B cell (primary cell): ENCODE data around the gene HNRNPU. TPM values are rescaled to one million over a fixed set of nuclear protein-coding genes. Genes with fewer than 3 reads are reported as not detected.

Experiments
- ATAC-seq: fragments of 200-7000 bp; cut with Tn5 transposase; one replicate; pipeline ENCODE4 v1.10.0; 2021; ENCODE audit warnings: low read depth, mild to moderate bottlenecking, moderate number of reproducible peaks, moderate library complexity
- CTCF ChIA-PET: fragments of 350-600 bp; sonication (Branson Sonifier 250); formaldehyde crosslinking; loops from one replicate; lab custom pipeline; 2021; ENCODE audit warnings: antibody characterized with exemption, inconsistent platforms; lab: Charles Lee
- POLR2A ChIA-PET: fragments of 350-600 bp; sonication (Branson Sonifier 250); formaldehyde crosslinking; loops from one replicate; lab custom pipeline; 2021; ENCODE audit warnings: antibody characterized with exemption; lab: Charles Lee
- DNase-seq: peaks from one replicate; pipeline ENCODE4 v3.0.0; 2013
- H2AFZ ChIP-seq: 2 replicates; pipeline ENCODE4 v1.6.1; 2012; ENCODE audit warnings: mild to moderate bottlenecking, low read depth, low read length; ENCODE audit not compliant: insufficient read depth, poor library complexity, severe bottlenecking
- H3K27ac ChIP-seq, 2 donors: 1 replicate in 1 of 2; 2 replicates in 1 of 2; pipeline ENCODE4 v1.5.1; 2012 to 2013; ENCODE audit warnings: low read length in 2 of 2, mild to moderate bottlenecking in 2 of 2, moderate library complexity in 1 of 2
- H3K27me3 ChIP-seq, 4 experiments: fragments of 200-600 bp in 1 of 4; sonication (generic) in 1 of 4; replicated peaks in 1 of 4; 1 replicate in 2 of 4; 2 replicates in 2 of 4; pipeline versions ENCODE4 v1.6.1 to v1.7.0; 2013 to 2016; ENCODE audit warnings: low read length in 3 of 4, mild to moderate bottlenecking in 2 of 4, mixed read lengths in 1 of 4, moderate library complexity in 1 of 4; ENCODE audit not compliant: insufficient read depth in 4 of 4, control insufficient read depth in 3 of 4; ENCODE audit errors: control extremely low read depth in 1 of 4
- H3K36me3 ChIP-seq, 2 experiments: replicated peaks in 1 of 2; 1 replicate in 1 of 2; 2 replicates in 1 of 2; pipeline versions ENCODE4 v1.6.1 to v1.7.1; 2013; ENCODE audit warnings: low read length in 1 of 2; ENCODE audit not compliant: insufficient read depth in 2 of 2, control insufficient read depth in 1 of 2; ENCODE audit errors: control extremely low read depth in 1 of 2, extremely low read depth in 1 of 2
- H3K4me1 ChIP-seq, 2 donors: fragments of 200-600 bp in 1 of 2; sonication (generic) in 1 of 2; 1 replicate in 1 of 2; 2 replicates in 1 of 2; pipeline versions ENCODE4 v1.5.1 to v1.6.1; 2013 to 2017; ENCODE audit warnings: low read length in 2 of 2; ENCODE audit not compliant: control insufficient read depth in 2 of 2, insufficient read depth in 2 of 2
- H3K4me2 ChIP-seq: replicated peaks from 2 replicates; pipeline ENCODE3; 2012; ENCODE audit warnings: mild to moderate bottlenecking, low read depth, low read length; ENCODE audit not compliant: poor library complexity, severe bottlenecking
- H3K4me3 ChIP-seq, 5 experiments: fragments of 200-600 bp in 1 of 5; sonication (generic) in 1 of 5; 1 replicate in 3 of 5; 2 replicates in 2 of 5; pipeline versions ENCODE4 v1.5.1 to v1.7.0; 2011 to 2016; ENCODE audit warnings: low read length in 4 of 5, mild to moderate bottlenecking in 4 of 5, low read depth in 2 of 5, control low read depth in 1 of 5, moderate library complexity in 1 of 5; ENCODE audit not compliant: insufficient read depth in 1 of 5; ENCODE audit errors: control extremely low read depth in 1 of 5, extremely low read depth in 1 of 5
- H3K79me2 ChIP-seq: fragments of 200-600 bp; sonication (generic); one replicate; pipeline ENCODE4 v1.6.0; 2016; ENCODE audit warnings: low read length; ENCODE audit not compliant: control insufficient read depth, insufficient read depth
- H3K9ac ChIP-seq: fragments of 200-600 bp; sonication (generic); 2 replicates; pipeline ENCODE4 v1.6.1; 2017; ENCODE audit warnings: mild to moderate bottlenecking, low read length, moderate library complexity
- H3K9me3 ChIP-seq, 3 donors: one replicate each; pipeline versions ENCODE4 v1.6.1 to v1.7.1; 2013; ENCODE audit warnings: low read length in 2 of 3; ENCODE audit not compliant: control insufficient read depth in 2 of 3, insufficient read depth in 1 of 3; ENCODE audit errors: control extremely low read depth in 1 of 3
- H4K20me1 ChIP-seq: 2 replicates; pipeline ENCODE4 v1.6.0; 2012; ENCODE audit warnings: mild to moderate bottlenecking, low read length; ENCODE audit not compliant: insufficient read depth, control insufficient read depth, poor library complexity, severe bottlenecking
- H3K27ac Mint-ChIP-seq: one replicate; pipeline ENCODE4 v1.8.0; 2021; ENCODE audit warnings: mixed read lengths
- H3K27me3 Mint-ChIP-seq: one replicate; pipeline ENCODE4 v1.8.0; 2021; ENCODE audit warnings: mixed read lengths
- H3K4me1 Mint-ChIP-seq: one replicate; pipeline ENCODE4 v1.8.0; 2021; ENCODE audit warnings: mixed read lengths
- H3K4me3 Mint-ChIP-seq: one replicate; pipeline ENCODE4 v1.8.0; 2021; ENCODE audit warnings: mixed read lengths
- H3K9me3 Mint-ChIP-seq: one replicate; pipeline ENCODE4 v1.8.0; 2022; ENCODE audit warnings: mixed read lengths; ENCODE audit not compliant: insufficient read depth
- EZH2 ChIP-seq: IDR thresholded peaks from 2 replicates; pipeline ENCODE4 v1.6.1; 2012; ENCODE audit warnings: borderline replicate concordance, low read depth, mild to moderate bottlenecking, moderate library complexity, low read length; ENCODE audit not compliant: insufficient read depth, poor library complexity, severe bottlenecking
- WGBS: methylation state at CpG from one replicate; pipeline ENCODE4 v1.1.5; 2013; ENCODE audit warnings: missing lambda C conversion rate; ENCODE audit not compliant: insufficient coverage; 5-methylcytosine and 5-hydroxymethylcytosine counted together
- intact Hi-C: fragments of 100-400 bp; cut with micrococcal nuclease; formaldehyde crosslinking; loops from one replicate; pipeline ENCODE4 v1.10.0; 2022
- polyA plus RNA-seq: library from polyadenylated mRNA; depleted of rRNA; stranded (reverse); fragments of >200 nt; gene quantifications from 2 replicates; pipeline ENCODE4 v1.2.3, GENCODE V29; 2012
- total RNA-seq, 2 donors: library from RNA; stranded (reverse); fragments of 120-200 nt in 1 of 2; gene quantifications; 1 replicate in 1 of 2; 2 replicates in 1 of 2; pipeline versions ENCODE4 v1.2.3 to v1.2.4, GENCODE V29; 2013 to 2022
- TF ChIP-seq, protein P1 (sequence below): fragments of 200-600 bp; IDR thresholded peaks from one replicate; pipeline ENCODE4 v1.8.0; 2022; ENCODE audit warnings: antibody characterized with exemption, mild to moderate bottlenecking

The HNRNPU gene
- total and polyA plus RNA-seq, 2 donors (not counting 1 experiment from before 2014, with no cell fraction given) = 95.2 to 406 TPM

DNA sequence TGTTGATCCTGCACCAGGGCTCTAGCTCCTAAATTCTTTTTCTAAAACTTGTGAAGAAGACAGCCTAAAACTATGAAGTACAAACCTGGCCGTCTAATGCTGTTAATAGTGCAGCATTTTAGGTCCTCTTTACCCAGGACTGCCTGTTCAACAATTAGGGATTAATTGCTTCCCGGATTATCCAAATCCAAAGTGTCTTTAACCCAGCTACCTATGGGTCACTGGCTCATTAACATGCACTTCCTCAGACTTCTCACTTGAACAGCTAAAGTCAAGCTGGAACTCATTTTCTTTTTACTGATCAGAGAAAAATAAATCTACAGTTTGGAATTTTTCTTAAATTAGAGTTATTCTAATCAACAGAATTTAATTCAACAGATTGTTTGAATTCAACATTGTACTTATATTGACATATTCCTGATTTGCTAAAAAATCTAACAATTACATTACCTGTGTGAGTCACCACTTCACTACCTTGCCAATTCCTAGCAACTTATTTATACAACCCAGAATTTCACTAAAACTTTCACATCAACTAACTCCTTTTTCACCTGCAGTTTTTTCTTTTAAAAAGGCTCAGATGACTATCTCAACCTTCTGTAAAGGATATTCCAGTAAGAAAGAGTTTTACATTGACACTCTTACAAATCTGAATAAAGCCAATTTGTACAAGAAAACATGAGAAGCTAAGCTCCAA is 3.3 kb downstream of the HNRNPU start:
- H3K27ac ChIP-seq = peak overlapping the region in 1 of 2 donors; percentile 99
- peak overlapping the region; percentile 77 for H3K4me2 ChIP-seq
- TF ChIP-seq, protein P1, sequence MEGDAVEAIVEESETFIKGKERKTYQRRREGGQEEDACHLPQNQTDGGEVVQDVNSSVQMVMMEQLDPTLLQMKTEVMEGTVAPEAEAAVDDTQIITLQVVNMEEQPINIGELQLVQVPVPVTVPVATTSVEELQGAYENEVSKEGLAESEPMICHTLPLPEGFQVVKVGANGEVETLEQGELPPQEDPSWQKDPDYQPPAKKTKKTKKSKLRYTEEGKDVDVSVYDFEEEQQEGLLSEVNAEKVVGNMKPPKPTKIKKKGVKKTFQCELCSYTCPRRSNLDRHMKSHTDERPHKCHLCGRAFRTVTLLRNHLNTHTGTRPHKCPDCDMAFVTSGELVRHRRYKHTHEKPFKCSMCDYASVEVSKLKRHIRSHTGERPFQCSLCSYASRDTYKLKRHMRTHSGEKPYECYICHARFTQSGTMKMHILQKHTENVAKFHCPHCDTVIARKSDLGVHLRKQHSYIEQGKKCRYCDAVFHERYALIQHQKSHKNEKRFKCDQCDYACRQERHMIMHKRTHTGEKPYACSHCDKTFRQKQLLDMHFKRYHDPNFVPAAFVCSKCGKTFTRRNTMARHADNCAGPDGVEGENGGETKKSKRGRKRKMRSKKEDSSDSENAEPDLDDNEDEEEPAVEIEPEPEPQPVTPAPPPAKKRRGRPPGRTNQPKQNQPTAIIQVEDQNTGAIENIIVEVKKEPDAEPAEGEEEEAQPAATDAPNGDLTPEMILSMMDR = no peak
- no peak for TF ChIP-seq EZH2
- ATAC-seq (no peak), DNase-seq (no peak)
- H3K79me2 ChIP-seq = peaks cover 77% of the 10 kb centered on the region
- peak overlapping the region; percentile 100 for H3K9ac ChIP-seq
- H3K4me1 Mint-ChIP-seq = peaks cover 55% of the 10 kb centered on the region
- H3K36me3 ChIP-seq = peaks cover 3 to 57% of the 10 kb centered on the region in 2 experiments
- CTCF ChIA-PET = interaction anchor here (0.8 to 6.6 kb wide), 8 partner anchors 11 to 181 kb away, joined by 3 to 70 read pairs (median 10); partner anchors contain the start of gene COX20
- peak overlapping the region in 3 of 5 experiments; percentile 97 to 99 (median 98) for H3K4me3 ChIP-seq
- WGBS = 0% methylated on average over 1 of the region's 2 CpGs
- no peak overlapping the region for H2AFZ ChIP-seq
- intact Hi-C loops = loop anchor here (1.0 kb wide), 1 partner anchor 13 kb away; no protein-coding TSS in a partner anchor
- H3K4me1 ChIP-seq = peaks cover 33 to 34% of the 10 kb centered on the region in 2 donors
- POLR2A ChIA-PET = interaction anchor here (1.0 to 6.5 kb wide), 4 partner anchors 25 to 110 kb away, joined by 3 to 135 read pairs (median 54); partner anchors contain the start of gene COX20
- no peaks in the 10 kb centered on the region for H3K27me3 ChIP-seq
- H3K27me3 Mint-ChIP-seq = no peaks in the 10 kb centered on the region
- H4K20me1 ChIP-seq = peaks cover 57% of the 10 kb centered on the region
- no peaks in the 10 kb centered on the region for H3K9me3 Mint-ChIP-seq
- H3K4me3 Mint-ChIP-seq = peak overlapping the region; percentile 84
- H3K27ac Mint-ChIP-seq = peak overlapping the region; percentile 83
- no peaks in the 10 kb centered on the region for H3K9me3 ChIP-seq

DNA sequence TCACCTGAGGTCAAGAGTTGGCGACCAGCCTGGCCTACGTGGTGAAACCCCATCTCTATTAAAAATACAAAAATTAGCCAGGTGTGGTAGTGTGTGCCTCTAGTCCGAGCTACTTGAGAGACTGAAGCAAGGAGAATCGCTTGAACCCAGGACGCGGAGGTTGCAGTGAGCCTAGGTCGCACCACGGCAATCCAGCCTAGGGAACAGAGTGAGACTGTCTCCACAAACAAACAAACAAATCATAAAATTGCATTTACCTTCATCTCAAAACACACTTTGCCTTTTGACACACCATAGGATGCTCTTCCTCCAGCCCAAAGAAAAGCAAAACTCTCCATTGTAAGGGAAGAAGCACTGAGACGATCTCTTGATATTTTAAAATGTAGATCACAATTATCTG is 4.3 kb downstream of the HNRNPU start:
- intact Hi-C loops = no loop called here
- peaks cover 61% of the 10 kb centered on the region for H3K4me1 Mint-ChIP-seq
- Histone ChIP-seq H3K27me3 (no peaks in the 10 kb centered on the region), H2AFZ (no peak overlapping the region), H3K4me1 (peaks cover 40% of the 10 kb centered on the region in 2 donors), H3K79me2 (peaks cover 87% of the 10 kb centered on the region), H3K9me3 (no peaks in the 10 kb centered on the region), H3K36me3 (peaks cover 6 to 66% of the 10 kb centered on the region in 2 experiments), H3K4me3 (no peak overlapping the region), H4K20me1 (peaks cover 57% of the 10 kb centered on the region), H3K27ac (no peak overlapping the region), H3K9ac (no peak overlapping the region), H3K4me2 (no peak overlapping the region)
- H3K27me3 Mint-ChIP-seq = no peaks in the 10 kb centered on the region
- ChIA-PET POLR2A (interaction anchor here (0.7 to 6.5 kb wide), 4 partner anchors 24 to 173 kb away, joined by 3 to 135 read pairs (median 4); partner anchors contain the start of gene COX20), CTCF (interaction anchor here (0.7 to 6.5 kb wide), 4 partner anchors 24 to 183 kb away, joined by 3 to 70 read pairs (median 13); partner anchors contain the start of gene COX20)
- TF ChIP-seq EZH2 = no peak
- TF ChIP-seq, protein P1 = no peak
- peak overlapping the region; percentile 20 for H3K4me3 Mint-ChIP-seq
- no peak for ATAC-seq
- 89% methylated on average over 6 of the region's 9 CpGs for WGBS
- H3K27ac Mint-ChIP-seq = peak overlapping the region; percentile 32
- no peak for DNase-seq
- no peaks in the 10 kb centered on the region for H3K9me3 Mint-ChIP-seq
